Measurements from ENCODE around the gene SLC16A7.
A peak's percentile ranks its signal among the peaks of the same experiment; 100 is the strongest.

The SLC16A7 gene

GRCh38 chr12:59803735-59804134, 207.9 kb downstream of the SLC16A7 start:
- TF ChIP-seq, protein P1, sequence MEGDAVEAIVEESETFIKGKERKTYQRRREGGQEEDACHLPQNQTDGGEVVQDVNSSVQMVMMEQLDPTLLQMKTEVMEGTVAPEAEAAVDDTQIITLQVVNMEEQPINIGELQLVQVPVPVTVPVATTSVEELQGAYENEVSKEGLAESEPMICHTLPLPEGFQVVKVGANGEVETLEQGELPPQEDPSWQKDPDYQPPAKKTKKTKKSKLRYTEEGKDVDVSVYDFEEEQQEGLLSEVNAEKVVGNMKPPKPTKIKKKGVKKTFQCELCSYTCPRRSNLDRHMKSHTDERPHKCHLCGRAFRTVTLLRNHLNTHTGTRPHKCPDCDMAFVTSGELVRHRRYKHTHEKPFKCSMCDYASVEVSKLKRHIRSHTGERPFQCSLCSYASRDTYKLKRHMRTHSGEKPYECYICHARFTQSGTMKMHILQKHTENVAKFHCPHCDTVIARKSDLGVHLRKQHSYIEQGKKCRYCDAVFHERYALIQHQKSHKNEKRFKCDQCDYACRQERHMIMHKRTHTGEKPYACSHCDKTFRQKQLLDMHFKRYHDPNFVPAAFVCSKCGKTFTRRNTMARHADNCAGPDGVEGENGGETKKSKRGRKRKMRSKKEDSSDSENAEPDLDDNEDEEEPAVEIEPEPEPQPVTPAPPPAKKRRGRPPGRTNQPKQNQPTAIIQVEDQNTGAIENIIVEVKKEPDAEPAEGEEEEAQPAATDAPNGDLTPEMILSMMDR (IDR thresholded peaks at IDR 0.05; ENCODE audit: low read depth, low read length), result no peak
- no peak for DNase-seq (ENCODE audit: extremely low read depth, low read depth)

- no peak for DNase-seq (ENCODE audit: extremely low read depth, low read depth)
- TF ChIP-seq, protein P1 (IDR thresholded peaks at IDR 0.05; ENCODE audit: low read depth, low read length), result peak; percentile 66
These were observed 212.6 kb downstream of the SLC16A7 start for GRCh38 chr12:59808317-59808910.

DNA sequence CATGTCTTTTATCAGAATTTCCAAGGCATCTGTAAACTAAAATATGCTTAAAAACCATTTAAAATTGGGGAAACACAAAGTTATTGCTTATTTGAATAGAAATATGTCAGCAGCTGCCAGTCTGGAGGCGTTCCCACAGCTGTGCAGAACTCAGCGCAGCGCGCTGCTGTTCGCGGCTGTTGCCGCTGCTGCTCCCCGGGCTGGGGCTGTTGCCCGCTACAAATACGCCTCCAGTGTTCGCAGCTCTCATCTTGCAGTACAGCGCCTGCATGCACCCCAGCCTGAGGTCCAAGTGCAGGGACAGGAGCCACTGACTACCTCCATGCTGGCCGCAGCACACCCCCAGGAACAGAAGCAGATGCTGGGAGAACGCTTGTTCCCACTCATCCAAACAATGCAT, 216.2 kb downstream of the SLC16A7 start:
- no peak for DNase-seq (ENCODE audit: extremely low read depth, low read depth)
- TF ChIP-seq, protein P1 (IDR thresholded peaks at IDR 0.05; ENCODE audit: low read depth, low read length), result no peak

GRCh38 chr12:59812716-59813115, 216.9 kb downstream of the SLC16A7 start:
- no peak for DNase-seq (ENCODE audit: extremely low read depth, low read depth)
- TF ChIP-seq, protein P1 (IDR thresholded peaks at IDR 0.05; ENCODE audit: low read depth, low read length), result no peak

DNA sequence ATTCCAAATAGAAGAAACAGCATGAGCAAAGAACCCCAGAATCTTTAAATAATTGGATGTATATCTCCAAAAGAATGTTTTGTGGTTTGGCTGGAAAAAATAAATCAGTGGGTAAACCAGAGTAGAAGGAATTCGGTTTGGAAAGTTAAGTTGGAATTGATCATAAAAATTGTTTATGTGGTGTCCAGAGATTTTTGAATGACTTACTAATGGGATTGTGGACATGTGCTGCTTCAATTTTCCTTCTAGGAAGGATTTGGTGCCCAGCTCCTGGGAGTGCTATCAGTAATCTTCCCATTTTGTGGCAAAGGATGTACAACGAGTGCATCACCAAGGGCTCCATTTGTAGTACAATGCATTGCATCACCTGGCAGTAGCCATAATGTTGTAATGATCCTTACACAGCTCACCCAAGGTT, 224.8 kb downstream of the SLC16A7 start:
- TF ChIP-seq, protein P1 (IDR thresholded peaks at IDR 0.05; ENCODE audit: low read depth, low read length), result no peak
- DNase-seq (ENCODE audit: extremely low read depth, low read depth), result peak; percentile 18

GRCh38 chr12:59823567-59823966, 227.7 kb downstream of the SLC16A7 start:
- DNase-seq (ENCODE audit: extremely low read depth, low read depth), result no peak
- TF ChIP-seq, protein P1 (IDR thresholded peaks at IDR 0.05; ENCODE audit: low read depth, low read length), result no peak

DNA sequence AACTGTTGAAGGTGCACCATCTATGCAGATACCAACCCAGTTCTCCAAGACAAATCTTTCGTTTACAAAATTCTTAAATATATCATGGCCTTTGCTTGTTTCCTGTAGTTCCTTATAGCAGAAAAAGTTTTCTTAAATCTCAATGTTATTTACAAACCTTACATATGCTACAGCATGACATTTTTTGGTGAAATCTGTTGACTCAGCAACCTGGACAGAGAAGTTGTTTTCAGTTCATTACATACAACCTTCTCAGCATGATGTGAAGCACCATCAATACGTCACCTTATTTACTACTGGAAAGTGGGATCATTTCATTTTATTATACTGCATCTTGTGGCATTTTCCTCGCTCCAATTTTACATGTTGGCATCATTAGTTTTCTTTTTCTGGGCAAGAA, 231.9 kb downstream of the SLC16A7 start:
- TF ChIP-seq, protein P1 (IDR thresholded peaks at IDR 0.05; ENCODE audit: low read depth, low read length), result no peak

More for the DNA sequence above, 231.9 kb downstream of the SLC16A7 start:
- no peak for DNase-seq (ENCODE audit: extremely low read depth, low read depth)
